Aorta (tissue), 5 donors: ENCODE results near the gene BMPR1A. TPM values are rescaled to one million over a fixed set of nuclear protein-coding genes. Genes with fewer than 3 reads are reported as not detected.
A peak's percentile ranks its signal among the peaks of the same experiment; 100 is the strongest.
"Not testable (repeated sequence)": the region's sequence is repeated elsewhere in the genome, so short reads cannot be mapped to it uniquely, and the experiment has no call there.

ENCODE experiments used
- ATAC-seq: fragments of 200-7000 bp; cut with Tn5 transposase; one replicate; pipeline ENCODE4 v1.9.1; 2022; ENCODE audit warnings: moderate library complexity; ENCODE audit not compliant: low FRiP score
- DNase-seq, 2 donors: peaks; one replicate each; pipeline ENCODE4 v3.0.0-alpha.2; 2020
- H3K27ac ChIP-seq, 2 donors: one replicate each; pipeline ENCODE4 v1.5.1; 2013; ENCODE audit warnings: low read length in 2 of 2, mild to moderate bottlenecking in 2 of 2, moderate library complexity in 2 of 2, control low read depth in 1 of 2, inconsistent platforms in 1 of 2, low read depth in 1 of 2
- H3K27me3 ChIP-seq, 2 donors: one replicate each; pipeline ENCODE4 v1.6.1; 2013; ENCODE audit warnings: control low read depth in 1 of 2, low read length in 1 of 2, mild to moderate bottlenecking in 1 of 2, moderate library complexity in 1 of 2; ENCODE audit not compliant: insufficient read depth in 2 of 2, control insufficient read depth in 1 of 2
- H3K36me3 ChIP-seq, 2 donors: one replicate each; pipeline ENCODE4 v1.6.1; 2013; ENCODE audit warnings: control low read depth in 1 of 2, low read length in 1 of 2, mild to moderate bottlenecking in 1 of 2; ENCODE audit not compliant: insufficient read depth in 2 of 2, control insufficient read depth in 1 of 2
- H3K4me1 ChIP-seq, 2 donors: one replicate each; pipeline ENCODE4 v1.6.1; 2013; ENCODE audit warnings: low read length in 2 of 2, control low read depth in 1 of 2, mild to moderate bottlenecking in 1 of 2, moderate library complexity in 1 of 2; ENCODE audit not compliant: insufficient read depth in 2 of 2, control insufficient read depth in 1 of 2
- H3K4me3 ChIP-seq, 2 donors: one replicate each; pipeline ENCODE4 v1.5.1; 2013; ENCODE audit warnings: low read length in 2 of 2, control low read depth in 1 of 2, mild to moderate bottlenecking in 1 of 2
- H3K9me3 ChIP-seq: one replicate; pipeline ENCODE4 v1.6.1; 2013; ENCODE audit warnings: mild to moderate bottlenecking, low read length; ENCODE audit not compliant: control insufficient read depth
- WGBS, 2 donors: extraction: QIAGEN DNeasy Blood & Tissue Kit; methylation state at CpG; one replicate each; pipeline ENCODE4 v1.1.7; 2013; 5-methylcytosine and 5-hydroxymethylcytosine counted together
- intact Hi-C, 2 donors: fragments of 100-400 bp; cut with DNase I; formaldehyde crosslinking; loops; one replicate each; pipeline versions ENCODE4 v1.14.2 to v1.15.0; 2022
- polyA plus RNA-seq, 2 donors: library from polyadenylated mRNA; stranded (reverse); fragments of 200-250 nt; gene quantifications; one replicate each; pipeline ENCODE4 v1.2.3, GENCODE V29; 2013
- total RNA-seq, 2 donors: library from RNA; stranded (reverse); fragmentation: NEBNext Ultra II Directional; extraction: Animal tissue kit (Norgen Biotek cat#: 25700); gene quantifications; one replicate each; pipeline ENCODE4 v1.2.1, GENCODE V29; 2021
- donor health status: healthy with polysubstance abuse.
- donor health status: Bipolar disorder and iron deficiency.
- donor health status: DM: no; HTN: no; CAD: no.
- donor health status: DM: no; HTN: no; CAD: no.
- donor health status: DM: yes; HTN: yes; CAD: no.

BMPR1A gene
- total and polyA plus RNA-seq, 4 donors, result 19.3 to 120 (median 63.2) TPM

- 92 to 94% methylated on average over 4 of the region's 4 CpGs for WGBS, 2 donors
- H3K36me3 ChIP-seq, result no peaks in the 10 kb centered on the region
Observed at GRCh38 chr10:86840498-86840897, 84.1 kb downstream of the BMPR1A start.

GRCh38 chr10:86846088-86846487 lies 89.7 kb downstream of the BMPR1A start:
- intact Hi-C loops, result no loop called here

More at GRCh38 chr10:86840498-86840897, 84.1 kb downstream of the BMPR1A start:
- intact Hi-C loops, result no loop called here
- ATAC-seq (no peak), DNase-seq (no peak)
- Histone ChIP-seq H3K4me1 (peaks cover 0 to 4% of the 10 kb centered on the region in 2 donors), H3K27ac (no peak overlapping the region), H3K9me3 (no peaks in the 10 kb centered on the region), H3K27me3 (no peaks in the 10 kb centered on the region), H3K4me3 (no peak overlapping the region)

GRCh38 chr10:86848747-86849146 lies 92.3 kb downstream of the BMPR1A start:
- Histone ChIP-seq H3K4me1 (peaks cover 1 to 3% of the 10 kb centered on the region in 2 donors), H3K36me3 (no peaks in the 10 kb centered on the region), H3K4me3 (no peak overlapping the region), H3K9me3 (no peaks in the 10 kb centered on the region), H3K27me3 (no peaks in the 10 kb centered on the region), H3K27ac (no peak overlapping the region)
- intact Hi-C loops, result no loop called here
- DNase-seq, result no peak
- ATAC-seq, result no peak

More at GRCh38 chr10:86846088-86846487, 89.7 kb downstream of the BMPR1A start:
- H3K36me3 ChIP-seq, result no peaks in the 10 kb centered on the region
- H3K4me3 ChIP-seq, result no peak overlapping the region
- no peak overlapping the region for H3K27ac ChIP-seq
- 74 to 79% methylated on average over 3 of the region's 3 CpGs for WGBS, 2 donors
- no peaks in the 10 kb centered on the region for H3K27me3 ChIP-seq
- H3K9me3 ChIP-seq, result no peaks in the 10 kb centered on the region
- DNase-seq, result no peak
- peaks cover 2 to 3% of the 10 kb centered on the region in 2 donors for H3K4me1 ChIP-seq
- peak; percentile 26 for ATAC-seq

GRCh38 chr10:86849181-86849894 lies 92.9 kb downstream of the BMPR1A start:
- Histone ChIP-seq H3K4me1 (peaks cover 0 to 3% of the 10 kb centered on the region in 2 donors), H3K9me3 (no peaks in the 10 kb centered on the region), H3K27me3 (no peaks in the 10 kb centered on the region), H3K4me3 (no peak overlapping the region), H3K36me3 (no peaks in the 10 kb centered on the region), H3K27ac (no peak overlapping the region)
- intact Hi-C loops, result no loop called here
- no peak for DNase-seq
- no peak for ATAC-seq
- 72 to 75% methylated on average over 4 of the region's 4 CpGs for WGBS, 2 donors

GRCh38 chr10:86850481-86850880 lies 94.1 kb downstream of the BMPR1A start:
- intact Hi-C loops, result no loop called here
- Histone ChIP-seq H3K4me1 (peaks cover 0 to 3% of the 10 kb centered on the region in 2 donors), H3K36me3 (no peaks in the 10 kb centered on the region), H3K4me3 (no peak overlapping the region), H3K27me3 (no peaks in the 10 kb centered on the region), H3K9me3 (no peaks in the 10 kb centered on the region), H3K27ac (no peak overlapping the region)
- no peak for DNase-seq
- 94 to 97% methylated on average over 1 of the region's 1 CpG for WGBS, 2 donors
- ATAC-seq, result no peak

GRCh38 chr10:86851328-86852207 lies 95.1 kb downstream of the BMPR1A start:
- no peaks in the 10 kb centered on the region for H3K36me3 ChIP-seq
- intact Hi-C loops, result no loop called here
- no peaks in the 10 kb centered on the region for H3K27me3 ChIP-seq
- no peak for DNase-seq
- no peak overlapping the region for H3K27ac ChIP-seq
- no peak overlapping the region for H3K4me3 ChIP-seq
- no peaks in the 10 kb centered on the region for H3K9me3 ChIP-seq
- 80 to 86% methylated on average over 11 of the region's 11 CpGs for WGBS, 2 donors
- ATAC-seq, result peak; percentile 57
- H3K4me1 ChIP-seq, result peaks cover 0 to 3% of the 10 kb centered on the region in 2 donors

- H3K4me1 ChIP-seq, H3K9me3 ChIP-seq, H3K36me3 ChIP-seq, H3K27me3 ChIP-seq, H3K4me3 ChIP-seq, H3K27ac ChIP-seq, intact Hi-C loops, DNase-seq, ATAC-seq: not testable (repeated sequence)
- 90 to 94% methylated on average over 12 of the region's 12 CpGs for WGBS, 2 donors
Observed at GRCh38 chr10:86853582-86853981, 97.2 kb downstream of the BMPR1A start.

GRCh38 chr10:86855513-86855912 lies 99.1 kb downstream of the BMPR1A start:
- Histone ChIP-seq H3K4me3 (no peak overlapping the region), H3K27ac (no peak overlapping the region), H3K4me1 (peaks cover 0 to 3% of the 10 kb centered on the region in 2 donors), H3K36me3 (no peaks in the 10 kb centered on the region), H3K27me3 (no peaks in the 10 kb centered on the region), H3K9me3 (no peaks in the 10 kb centered on the region)
- WGBS, 2 donors, result 3% methylated on average over 1 of the region's 1 CpG
- DNase-seq (no peak), ATAC-seq (no peak)
- intact Hi-C loops, result no loop called here
